Caco-2 (cell line): Measurements from ENCODE around the gene PTPRG. TPM values are rescaled to one million over a fixed set of nuclear protein-coding genes. Genes with fewer than 3 reads are reported as not detected.

Experiments
- BruUV-seq: library from RNA; stranded (reverse); fragments of 400-500 nt; replicated peaks from 2 replicates; lab custom pipeline; 2021; lab: Mats Ljungman, UMichigan
- CTCF ChIA-PET: fragments of 300-600 bp; sonication (Branson Sonifier 250); formaldehyde crosslinking; loops from one replicate; lab custom pipeline; 2022; ENCODE audit warnings: antibody characterized with exemption; lab: Charles Lee
- POLR2A ChIA-PET: fragments of 300-600 bp; sonication (Branson Sonifier 250); formaldehyde crosslinking; loops from one replicate; lab custom pipeline; 2022; ENCODE audit warnings: antibody characterized with exemption; lab: Charles Lee
- DNase-seq, 2 experiments: peaks; one replicate each; pipeline versions ENCODE4 v3.0.0 to v3.0.0-alpha.2; 2020 to 2022
- H3K27me3 ChIP-seq: replicated peaks from 2 replicates; pipeline ENCODE4 v1.6.0; 2011; ENCODE audit warnings: low read length; ENCODE audit not compliant: control insufficient read depth, insufficient read depth
- H3K36me3 ChIP-seq: 2 replicates; pipeline ENCODE4 v1.5.1; 2011; ENCODE audit warnings: low read length; ENCODE audit not compliant: control insufficient read depth, insufficient read depth
- H3K4me1 ChIP-seq: fragments of 250-450 bp; sonication (Bioruptor Pico); 2 replicates; pipeline ENCODE4 v1.5.1; 2020; ENCODE audit warnings: mild to moderate bottlenecking
- H3K4me3 ChIP-seq: 2 replicates; pipeline ENCODE4 v1.5.1; 2011; ENCODE audit warnings: low read depth, mild to moderate bottlenecking, control low read depth, low read length
- H3K9me3 ChIP-seq: fragments of 250-450 bp; sonication (Bioruptor Pico); 2 replicates; pipeline ENCODE4 v1.5.1; 2020; ENCODE audit warnings: mild to moderate bottlenecking, moderate library complexity
- H3K27ac Mint-ChIP-seq: one replicate; pipeline ENCODE4 v1.8.0; 2022; ENCODE audit warnings: mixed read lengths; ENCODE audit not compliant: unreplicated experiment
- H3K27me3 Mint-ChIP-seq: one replicate; pipeline ENCODE4 v1.8.0; 2022; ENCODE audit warnings: mixed read lengths; ENCODE audit not compliant: insufficient read depth, unreplicated experiment
- H3K36me3 Mint-ChIP-seq: one replicate; pipeline ENCODE4 v1.8.0; 2022; ENCODE audit warnings: mild to moderate bottlenecking, mixed read lengths; ENCODE audit not compliant: insufficient read depth, unreplicated experiment
- H3K4me1 Mint-ChIP-seq: one replicate; pipeline ENCODE4 v1.8.0; 2022; ENCODE audit warnings: low read depth, mixed read lengths; ENCODE audit not compliant: unreplicated experiment
- H3K4me3 Mint-ChIP-seq: one replicate; pipeline ENCODE4 v1.8.0; 2022; ENCODE audit warnings: mild to moderate bottlenecking, moderate library complexity, mixed read lengths; ENCODE audit not compliant: unreplicated experiment
- H3K9me3 Mint-ChIP-seq: one replicate; pipeline ENCODE4 v1.8.0; 2022; ENCODE audit warnings: mixed read lengths; ENCODE audit not compliant: unreplicated experiment
- CTCF ChIP-seq, 2 experiments: fragments of 200-600 bp in 1 of 2; IDR thresholded peaks; 1 replicate in 1 of 2; 2 replicates in 1 of 2; pipeline versions ENCODE4 v1.5.1 to v1.8.0; 2011 to 2022; ENCODE audit warnings: antibody characterized with exemption in 1 of 2, control low read depth in 1 of 2, inconsistent platforms in 1 of 2, low read depth in 1 of 2, low read length in 1 of 2, mild to moderate bottlenecking in 1 of 2, moderate library complexity in 1 of 2; ENCODE audit not compliant: insufficient read depth in 1 of 2, severe bottlenecking in 1 of 2, unreplicated experiment in 1 of 2
- intact Hi-C: fragments of 100-400 bp; cut with micrococcal nuclease; formaldehyde crosslinking; loops from one replicate; pipeline ENCODE4 v1.10.0; 2022; ENCODE audit not compliant: unreplicated experiment
- total RNA-seq: library from RNA; stranded (reverse); gene quantifications from 2 replicates; pipeline ENCODE4 v1.2.3, GENCODE V29; 2022

Gene PTPRG
- total RNA-seq, 1 experiment from 2014 or later = 46.4 TPM

GRCh38 chr3:61846488-61846887, 285.1 kb downstream of the PTPRG start:
- BruUV-seq = no TSS peak
- H3K27me3 Mint-ChIP-seq = no peaks in the 10 kb centered on the region
- Histone ChIP-seq H3K36me3 (no peaks in the 10 kb centered on the region), H3K9me3 (no peaks in the 10 kb centered on the region), H3K27me3 (no peaks in the 10 kb centered on the region), H3K4me3 (no peak overlapping the region), H3K4me1 (no peaks in the 10 kb centered on the region; the same call in 1 of the 2 replicates)
- no peak for TF ChIP-seq CTCF (IDR thresholded peaks at IDR 0.05; ENCODE audit: insufficient read depth in 1 of 2, low read depth in 1 of 2, low read length in 1 of 2, severe bottlenecking in 1 of 2, unreplicated experiment in 1 of 2)
- ChIA-PET CTCF (no interaction called here), POLR2A (no interaction called here)
- H3K36me3 Mint-ChIP-seq = no peaks in the 10 kb centered on the region
- no peak overlapping the region for H3K4me3 Mint-ChIP-seq
- intact Hi-C loops = no loop called here
- H3K9me3 Mint-ChIP-seq = no peaks in the 10 kb centered on the region
- no peak overlapping the region for H3K27ac Mint-ChIP-seq
- H3K4me1 Mint-ChIP-seq = no peaks in the 10 kb centered on the region
- DNase-seq = no peak

- Histone ChIP-seq H3K36me3 (no peaks in the 10 kb centered on the region), H3K4me1 (no peaks in the 10 kb centered on the region; the same call in 1 of the 2 replicates), H3K4me3 (no peak overlapping the region), H3K9me3 (no peaks in the 10 kb centered on the region), H3K27me3 (no peaks in the 10 kb centered on the region)
- H3K27me3 Mint-ChIP-seq = no peaks in the 10 kb centered on the region
- TF ChIP-seq CTCF (IDR thresholded peaks at IDR 0.05; ENCODE audit: insufficient read depth in 1 of 2, low read depth in 1 of 2, low read length in 1 of 2, severe bottlenecking in 1 of 2, unreplicated experiment in 1 of 2) = no peak
- no peaks in the 10 kb centered on the region for H3K9me3 Mint-ChIP-seq
- no peaks in the 10 kb centered on the region for H3K36me3 Mint-ChIP-seq
- POLR2A ChIA-PET = no interaction called here
- H3K4me1 Mint-ChIP-seq = no peaks in the 10 kb centered on the region
- peak in 1 of 2 experiments; percentile 38 for DNase-seq
- intact Hi-C loops = no loop called here
- H3K4me3 Mint-ChIP-seq = no peak overlapping the region
- CTCF ChIA-PET = no interaction called here
- no peak overlapping the region for H3K27ac Mint-ChIP-seq
- no TSS peak for BruUV-seq
These were observed 286.6 kb downstream of the PTPRG start for GRCh38 chr3:61847784-61848462.

- Histone ChIP-seq H3K27me3 (no peaks in the 10 kb centered on the region), H3K4me1 (no peaks in the 10 kb centered on the region; the same call in 1 of the 2 replicates), H3K9me3 (no peaks in the 10 kb centered on the region), H3K36me3 (no peaks in the 10 kb centered on the region), H3K4me3 (no peak overlapping the region)
- Mint-ChIP-seq H3K4me3 (no peak overlapping the region), H3K9me3 (no peaks in the 10 kb centered on the region), H3K4me1 (no peaks in the 10 kb centered on the region), H3K36me3 (no peaks in the 10 kb centered on the region), H3K27me3 (no peaks in the 10 kb centered on the region), H3K27ac (no peak overlapping the region)
- POLR2A ChIA-PET = no interaction called here
- TF ChIP-seq CTCF (IDR thresholded peaks at IDR 0.05; ENCODE audit: insufficient read depth in 1 of 2, low read depth in 1 of 2, low read length in 1 of 2, severe bottlenecking in 1 of 2, unreplicated experiment in 1 of 2) = no peak
- DNase-seq = no peak
- intact Hi-C loops = no loop called here
- CTCF ChIA-PET = no interaction called here
- BruUV-seq = no TSS peak
These were observed 287.5 kb downstream of the PTPRG start for GRCh38 chr3:61848885-61849284.
